Measurements from ENCODE around the gene IL7R.

Gene IL7R

GRCh38 chr5:35856765-35857351, at the start of gene IL7R:
Gene IL7R (plus strand): TSS chr5:35856891. CDS start chr5:35856978, 87 bp downstream.
- no peak for DNase-seq

DNA sequence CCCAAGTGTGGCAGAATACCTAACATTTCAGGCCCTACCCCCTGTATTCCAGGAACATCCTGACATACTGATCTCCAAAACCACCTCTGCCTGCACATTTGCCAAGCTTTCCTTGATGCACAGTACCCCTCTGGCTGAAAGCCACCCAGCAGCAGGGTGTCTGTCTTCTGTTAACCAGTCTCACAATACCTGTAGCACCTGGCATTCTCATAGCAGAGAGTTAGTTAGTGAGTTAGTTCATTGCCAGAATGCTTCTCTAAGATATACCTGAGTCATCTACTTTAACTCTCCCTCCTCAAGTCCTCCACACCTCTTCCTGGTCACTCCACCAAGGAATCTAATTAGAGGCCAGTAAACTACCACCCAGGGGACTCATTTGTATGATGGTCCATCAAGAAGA, 46.1 kb upstream of the IL7R start:
- no peak for DNase-seq

DNA sequence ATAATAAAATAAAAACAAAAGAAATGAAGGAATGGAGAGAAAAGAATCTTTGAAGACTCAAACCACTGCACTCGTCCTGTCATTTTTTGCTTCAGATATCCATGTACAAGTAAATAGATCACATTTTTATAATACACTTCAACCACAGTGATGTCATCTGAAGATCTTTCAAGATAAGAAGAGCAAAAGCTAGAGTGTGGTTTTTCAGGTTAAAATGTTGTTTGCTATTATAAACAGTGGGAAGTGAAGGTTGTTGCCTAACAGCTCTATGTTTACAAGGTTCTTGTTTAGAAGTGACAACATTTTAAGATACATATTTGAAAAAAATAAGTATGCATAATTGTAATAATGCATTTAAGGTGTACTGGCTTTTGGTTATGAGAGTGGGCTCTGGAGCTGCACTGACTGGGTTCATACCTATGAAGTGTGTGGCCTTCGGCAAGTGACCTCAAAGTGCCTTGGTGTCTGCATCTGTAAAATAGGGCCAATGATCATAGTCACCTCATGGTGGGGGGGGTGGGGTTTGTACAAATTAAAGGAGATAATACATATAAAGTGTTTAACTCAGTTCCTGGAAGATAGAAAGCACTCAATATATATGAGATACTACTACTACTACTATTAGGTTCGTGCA, 45.5 kb upstream of the IL7R start:
- DNase-seq = no peak

- no peak for DNase-seq
Observed at GRCh38 chr5:35813521-35813920, 43.2 kb upstream of the IL7R start.

DNA sequence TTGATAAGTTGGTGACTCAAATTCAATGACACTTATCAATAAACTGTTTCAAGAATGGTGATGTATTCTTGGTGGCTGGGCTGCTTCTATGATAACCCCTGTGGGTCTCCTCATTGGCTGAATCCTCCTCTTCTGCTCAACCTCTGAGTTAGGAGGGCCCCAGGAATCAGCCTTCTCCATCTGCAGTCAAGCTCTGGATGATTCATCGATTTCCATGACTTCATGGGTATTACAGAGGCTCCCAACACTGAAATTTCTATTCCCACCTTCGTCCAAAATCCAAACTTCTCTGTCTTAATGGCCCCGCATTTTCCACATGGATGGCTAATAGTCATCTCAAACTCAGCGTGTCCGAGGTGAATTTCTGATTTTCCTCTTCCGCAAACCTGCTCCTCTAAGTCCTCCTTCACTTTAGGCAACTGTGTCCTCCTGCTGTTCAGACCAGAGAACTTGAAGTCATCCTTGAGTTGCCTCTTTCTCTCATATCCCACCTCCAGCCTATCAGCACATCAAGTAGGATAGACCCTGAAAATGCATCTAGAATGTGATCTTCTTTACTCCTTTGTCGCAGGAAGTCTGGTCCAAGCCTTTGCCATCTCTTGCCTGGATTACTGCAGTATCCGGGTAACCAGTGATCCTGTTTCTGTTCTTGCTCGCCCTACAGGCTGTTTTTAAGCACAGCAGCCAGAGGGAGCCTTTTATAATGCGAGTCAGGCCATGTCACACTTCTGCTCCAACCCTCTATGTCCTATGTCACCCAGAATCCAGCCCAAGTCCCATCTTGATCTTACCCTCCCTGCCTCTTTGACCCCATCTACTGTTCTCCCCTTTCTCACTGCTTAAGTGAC, 41.4 kb upstream of the IL7R start:
- DNase-seq = no peak

DNA sequence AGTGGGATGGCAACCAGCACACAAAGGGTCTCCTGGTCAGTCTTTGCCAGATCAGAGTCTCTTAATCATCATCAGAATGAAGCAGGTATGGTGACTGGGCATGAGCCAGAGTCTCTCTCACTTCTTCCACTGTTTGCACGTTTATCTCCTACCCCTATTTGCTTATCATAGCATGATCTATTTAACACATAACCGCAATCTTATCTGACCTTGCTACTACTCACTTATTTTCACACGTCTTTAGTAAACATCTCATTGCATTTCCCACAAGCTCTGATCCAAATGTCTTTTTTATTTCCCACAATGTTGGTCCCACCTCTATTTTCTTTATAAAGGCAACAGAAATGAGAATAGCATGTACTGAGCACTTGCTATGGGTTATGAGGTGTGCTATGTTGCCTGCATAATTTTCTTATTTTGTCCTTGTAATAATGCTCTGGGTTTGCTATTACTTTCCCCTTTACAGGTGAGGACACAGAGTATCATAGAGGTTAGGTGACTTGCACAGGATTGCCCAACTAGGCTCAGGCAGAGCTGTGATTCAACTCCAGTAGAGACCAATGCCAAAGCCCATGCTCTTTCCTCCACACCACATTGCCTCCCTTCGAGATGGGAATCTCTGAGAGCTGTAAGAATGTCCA, 39.7 kb upstream of the IL7R start:
- no peak for DNase-seq

GRCh38 chr5:35819026-35819425, 37.7 kb upstream of the IL7R start:
- DNase-seq = no peak

GRCh38 chr5:35819668-35820067, 37.0 kb upstream of the IL7R start:
- no peak for DNase-seq

GRCh38 chr5:35820735-35821134, 36.0 kb upstream of the IL7R start:
- no peak for DNase-seq

DNA sequence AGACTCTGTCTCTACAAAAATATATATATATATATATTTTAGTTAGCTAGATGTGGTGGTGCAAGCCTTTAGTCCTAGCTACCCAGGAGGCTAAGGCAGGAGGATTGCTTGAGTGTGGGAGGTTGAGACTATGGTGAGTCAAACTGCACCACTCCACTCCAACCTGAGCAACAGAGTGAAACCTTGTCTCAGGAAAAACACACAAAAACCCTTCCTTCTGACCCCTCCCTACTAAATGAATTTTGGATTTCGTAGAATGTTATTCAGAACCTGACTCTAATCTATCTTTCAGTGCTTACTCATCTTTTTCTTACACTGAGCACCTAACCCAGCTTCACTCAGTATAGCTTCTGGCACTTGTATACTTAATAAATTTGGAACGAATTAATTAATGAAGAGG, 35.2 kb upstream of the IL7R start:
- no peak for DNase-seq

DNA sequence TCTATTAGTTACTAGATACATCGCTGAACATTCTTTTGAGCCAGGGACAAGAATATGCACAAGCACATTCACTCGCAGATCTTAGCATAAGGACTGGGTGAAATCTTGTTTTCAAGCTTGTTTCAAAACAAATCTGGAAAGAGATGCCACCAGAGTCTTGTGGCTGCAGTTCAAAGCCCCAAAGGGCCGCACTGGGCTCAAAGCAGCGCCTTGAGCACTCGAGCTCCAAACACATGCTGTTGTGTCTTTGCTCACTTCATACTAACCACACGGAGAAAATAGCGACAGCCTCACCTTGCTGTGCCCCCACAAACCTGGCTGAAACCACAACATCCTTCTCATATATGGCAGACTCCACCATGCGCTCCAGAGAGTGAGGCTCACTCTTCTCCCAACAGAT, 34.2 kb upstream of the IL7R start:
- no peak for DNase-seq

- DNase-seq = no peak
Observed at GRCh38 chr5:35823347-35824098, 33.2 kb upstream of the IL7R start.

DNA sequence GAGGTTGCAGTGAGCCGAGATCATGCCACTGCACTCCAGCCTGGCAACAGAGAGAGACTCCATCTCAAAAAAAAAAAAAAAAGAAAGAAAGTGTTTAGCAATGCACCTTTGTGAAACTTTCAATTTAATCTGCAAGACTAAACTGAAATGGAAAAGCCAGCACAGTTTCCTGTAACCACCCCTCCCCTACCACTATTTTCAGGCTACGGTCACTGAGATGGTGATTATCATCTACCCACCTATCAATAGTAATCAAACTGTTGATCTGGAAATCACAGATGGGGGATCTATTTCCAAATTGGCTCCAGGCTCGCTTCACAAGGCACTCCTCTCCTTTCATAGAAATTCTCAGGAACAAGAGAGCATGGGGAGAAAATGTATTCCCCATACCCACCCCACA, 30.6 kb upstream of the IL7R start:
- no peak for DNase-seq

GRCh38 chr5:35826554-35826953, 30.1 kb upstream of the IL7R start:
- no peak for DNase-seq

DNA sequence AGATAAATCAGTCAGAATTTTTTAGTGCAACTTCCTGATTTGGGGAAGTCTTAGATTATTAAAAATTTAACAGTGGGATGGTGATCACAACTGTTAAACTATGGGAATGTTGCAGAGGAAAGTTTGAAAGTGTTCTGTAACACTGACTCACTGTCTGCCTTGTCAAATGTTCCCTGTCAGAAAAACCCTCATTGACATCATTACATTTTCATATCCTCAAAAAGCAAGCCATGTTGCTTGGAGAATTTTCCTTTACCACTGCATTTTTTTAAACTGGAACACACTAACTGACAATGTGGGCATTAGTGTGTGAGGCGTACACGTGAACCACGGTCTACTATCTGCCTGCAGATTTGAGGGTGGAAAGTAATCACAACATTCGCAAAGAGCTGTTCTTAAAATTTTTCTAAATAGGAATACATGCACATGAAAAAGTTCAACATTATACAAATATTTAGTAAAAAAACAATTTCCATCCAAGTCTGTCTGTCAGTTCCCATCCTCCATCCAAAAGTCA, 28.6 kb upstream of the IL7R start:
- no peak for DNase-seq

GRCh38 chr5:35830587-35830986, 26.1 kb upstream of the IL7R start:
- DNase-seq = no peak

DNA sequence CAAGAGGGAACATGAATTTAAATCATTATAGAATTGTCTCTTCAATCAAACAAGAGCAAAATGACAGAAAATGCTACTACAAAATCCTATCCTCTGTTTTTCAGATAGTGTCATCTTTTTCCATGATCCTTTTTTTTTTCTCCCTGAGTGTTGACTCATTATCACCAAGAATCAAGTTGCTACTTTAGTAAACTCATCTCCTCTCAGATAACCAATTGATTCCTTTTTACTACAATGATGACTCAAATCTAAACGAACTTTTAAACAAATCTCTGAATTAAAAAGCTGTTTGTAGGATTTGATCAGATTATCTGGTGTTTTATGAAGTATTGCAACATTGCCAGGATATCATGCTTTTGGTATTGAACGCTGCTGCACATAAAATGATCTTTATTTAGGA, 23.9 kb upstream of the IL7R start:
- no peak for DNase-seq

DNA sequence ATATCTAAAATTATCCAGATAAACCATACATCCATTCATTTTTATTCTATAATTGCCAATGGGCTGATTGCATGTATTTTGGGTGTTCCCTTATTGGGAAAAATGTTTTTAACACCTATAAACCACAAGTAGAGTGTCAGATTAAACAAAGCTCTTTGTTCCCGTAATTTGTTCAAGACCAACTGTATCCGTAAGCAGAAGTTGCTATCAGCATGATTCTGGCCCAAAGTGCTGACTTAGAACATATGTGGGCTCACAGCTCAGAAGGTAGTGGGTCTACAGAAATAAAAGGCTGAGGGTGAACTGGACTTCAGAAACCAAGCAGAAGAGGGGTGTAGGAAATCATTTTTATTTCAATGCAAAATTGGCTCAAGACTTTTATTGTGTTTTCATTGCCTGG, 23.5 kb upstream of the IL7R start:
- DNase-seq = no peak

DNA sequence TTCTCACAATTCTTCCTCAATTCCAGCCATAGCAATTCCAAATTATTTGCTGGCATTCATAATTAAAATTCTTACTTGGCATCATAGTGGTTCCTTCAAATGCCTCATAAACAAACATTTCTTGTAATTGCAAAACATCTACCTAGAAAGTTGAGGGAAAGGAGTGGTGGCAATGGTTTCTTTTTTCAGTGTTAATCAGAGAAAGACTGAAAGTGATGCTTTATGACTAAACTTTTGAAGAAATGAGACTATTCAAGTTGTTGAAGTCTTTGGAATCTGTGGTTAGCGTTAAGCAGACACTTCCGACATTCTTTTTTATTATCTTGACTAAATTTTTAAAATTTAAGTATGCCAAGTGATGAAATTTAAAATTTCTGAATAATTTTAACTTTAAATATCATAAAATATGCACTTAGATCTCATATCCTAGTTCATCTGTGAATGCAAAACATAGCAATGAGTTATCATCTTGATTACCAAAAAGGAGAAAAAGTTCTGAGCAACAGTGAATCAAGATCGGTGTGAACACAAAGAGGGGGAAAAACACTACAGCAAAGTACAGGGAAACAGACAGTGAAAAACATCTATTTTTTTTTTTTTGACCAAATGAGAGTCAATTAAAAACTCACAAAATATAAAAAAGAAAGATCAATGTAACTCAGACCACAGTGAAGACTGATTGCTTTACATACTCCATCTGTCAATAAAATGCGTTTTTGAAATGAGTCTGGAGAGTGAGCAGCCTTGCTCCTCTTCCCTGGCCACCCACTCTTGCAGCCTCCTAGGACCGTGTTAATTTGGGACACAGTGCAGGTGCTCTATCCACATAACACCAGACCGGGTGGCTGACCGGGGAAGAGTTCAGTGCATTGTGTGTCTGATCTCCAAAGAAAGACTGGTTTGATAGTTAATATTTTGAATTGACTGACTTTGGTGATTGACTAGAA, 20.6 kb upstream of the IL7R start:
- DNase-seq = no peak

- DNase-seq = no peak
Observed at GRCh38 chr5:35838370-35839042, 18.2 kb upstream of the IL7R start.

GRCh38 chr5:35842856-35843255, 13.8 kb upstream of the IL7R start:
- no peak for DNase-seq
